Calu3 (cell line): ENCODE results near the gene TFRC. TPM values are rescaled to one million over a fixed set of nuclear protein-coding genes. Genes with fewer than 3 reads are reported as not detected.
"Not testable (repeated sequence)": the region's sequence is repeated elsewhere in the genome, so short reads cannot be mapped to it uniquely, and the experiment has no call there.

Experiments
- BruUV-seq: library from RNA; stranded (reverse); fragments of 400-500 nt; replicated peaks from 2 replicates; lab custom pipeline; 2021; lab: Mats Ljungman, UMichigan
- CTCF ChIA-PET: fragments of 300-600 bp; sonication (Branson Sonifier 250); formaldehyde crosslinking; loops from one replicate; lab custom pipeline; 2022; ENCODE audit warnings: antibody characterized with exemption; lab: Charles Lee
- DNase-seq: peaks from one replicate; pipeline ENCODE4 v3.0.0; 2022
- H3K27ac Mint-ChIP-seq: one replicate; pipeline ENCODE4 v1.8.0; 2022; ENCODE audit warnings: mixed read lengths; ENCODE audit not compliant: unreplicated experiment
- H3K27me3 Mint-ChIP-seq: one replicate; pipeline ENCODE4 v1.8.0; 2022; ENCODE audit warnings: mixed read lengths; ENCODE audit not compliant: unreplicated experiment
- H3K36me3 Mint-ChIP-seq: one replicate; pipeline ENCODE4 v1.8.0; 2022; ENCODE audit warnings: mild to moderate bottlenecking, moderate library complexity, mixed read lengths; ENCODE audit not compliant: insufficient read depth, unreplicated experiment
- H3K4me1 Mint-ChIP-seq: one replicate; pipeline ENCODE4 v1.8.0; 2022; ENCODE audit warnings: mild to moderate bottlenecking, low read depth, mixed read lengths; ENCODE audit not compliant: unreplicated experiment
- H3K4me3 Mint-ChIP-seq: one replicate; pipeline ENCODE4 v1.8.0; 2022; ENCODE audit warnings: mild to moderate bottlenecking, low read depth, moderate library complexity, mixed read lengths; ENCODE audit not compliant: unreplicated experiment
- H3K9me3 Mint-ChIP-seq: one replicate; pipeline ENCODE4 v1.8.0; 2022; ENCODE audit warnings: low read depth, mixed read lengths; ENCODE audit not compliant: unreplicated experiment
- CTCF ChIP-seq: fragments of 200-600 bp; IDR thresholded peaks from one replicate; pipeline ENCODE4 v1.8.0; 2022; ENCODE audit warnings: antibody characterized with exemption; ENCODE audit not compliant: unreplicated experiment
- intact Hi-C: fragments of 100-400 bp; cut with micrococcal nuclease; formaldehyde crosslinking; loops from one replicate; pipeline ENCODE4 v1.10.0; 2022; ENCODE audit not compliant: unreplicated experiment
- total RNA-seq: library from RNA; stranded (reverse); gene quantifications from 2 replicates; pipeline ENCODE4 v1.2.3, GENCODE V29; 2022

TFRC gene
- total RNA-seq, 1 experiment from 2014 or later: 457 TPM

GRCh38 chr3:196003611-196004010, 78.3 kb downstream of the TFRC start:
- peaks cover 8% of the 10 kb centered on the region for H3K9me3 Mint-ChIP-seq
- H3K4me3 Mint-ChIP-seq: no peak overlapping the region
- peaks cover 21% of the 10 kb centered on the region for H3K27me3 Mint-ChIP-seq
- no peak overlapping the region for H3K27ac Mint-ChIP-seq
- H3K4me1 Mint-ChIP-seq: no peaks in the 10 kb centered on the region
- no peak for TF ChIP-seq CTCF
- H3K36me3 Mint-ChIP-seq: peaks cover 3% of the 10 kb centered on the region
- BruUV-seq: no TSS peak
- intact Hi-C loops: no loop called here
- CTCF ChIA-PET: interaction anchor here (1.5 kb wide), 1 partner anchor 22 kb away, joined by 3 read pairs; no protein-coding TSS in a partner anchor
- DNase-seq: no peak

- BruUV-seq, H3K4me3 Mint-ChIP-seq, intact Hi-C loops, DNase-seq, H3K36me3 Mint-ChIP-seq, H3K27ac Mint-ChIP-seq, H3K9me3 Mint-ChIP-seq, H3K4me1 Mint-ChIP-seq: not testable (repeated sequence)
- peaks cover 14% of the 10 kb centered on the region for H3K27me3 Mint-ChIP-seq
- CTCF ChIA-PET: interaction anchor here (1.2 kb wide), 1 partner anchor 12 kb away, joined by 3 read pairs; no protein-coding TSS in a partner anchor
Measured at GRCh38 chr3:196002721-196003120, 79.2 kb downstream of the TFRC start.

GRCh38 chr3:196001240-196001639, 80.7 kb downstream of the TFRC start:
- CTCF ChIA-PET: interaction anchor here (1.9 kb wide), 1 partner anchor 60 kb away, joined by 10 read pairs; no protein-coding TSS in a partner anchor
- BruUV-seq, H3K4me3 Mint-ChIP-seq, H3K4me1 Mint-ChIP-seq, H3K9me3 Mint-ChIP-seq, DNase-seq, intact Hi-C loops, H3K36me3 Mint-ChIP-seq, H3K27ac Mint-ChIP-seq: not testable (repeated sequence)
- H3K27me3 Mint-ChIP-seq: peaks cover 12% of the 10 kb centered on the region

GRCh38 chr3:196000360-196000950, 81.4 kb downstream of the TFRC start:
- H3K27me3 Mint-ChIP-seq: peaks cover 12% of the 10 kb centered on the region
- intact Hi-C loops, H3K36me3 Mint-ChIP-seq, H3K4me1 Mint-ChIP-seq, BruUV-seq, DNase-seq, H3K27ac Mint-ChIP-seq, H3K9me3 Mint-ChIP-seq, H3K4me3 Mint-ChIP-seq: not testable (repeated sequence)
- CTCF ChIA-PET: interaction anchor here (1.9 kb wide), 1 partner anchor 60 kb away, joined by 10 read pairs; no protein-coding TSS in a partner anchor

GRCh38 chr3:195999896-196000295, 82.0 kb downstream of the TFRC start:
- Mint-ChIP-seq H3K9me3 (peaks cover 8% of the 10 kb centered on the region), H3K4me3 (no peak overlapping the region), H3K27me3 (peaks cover 12% of the 10 kb centered on the region), H3K27ac (no peak overlapping the region), H3K36me3 (peaks cover 3% of the 10 kb centered on the region), H3K4me1 (no peaks in the 10 kb centered on the region)
- CTCF ChIA-PET: interaction anchor here (1.9 kb wide), 1 partner anchor 59 kb away, joined by 10 read pairs; no protein-coding TSS in a partner anchor
- no TSS peak for BruUV-seq
- no peak for DNase-seq
- intact Hi-C loops: no loop called here
- TF ChIP-seq CTCF: no peak

Other genes starting within 250 kb of the TFRC start
- gene TNK2, start 173.5 kb downstream of the TFRC start, total RNA-seq: 50.4 and 53.0 TPM in 2 replicates
- not detected in 2 replicates for gene ZDHHC19, start 129.3 kb upstream of the TFRC start, total RNA-seq
- not detected in 2 replicates for gene SLC51A, start 134.4 kb upstream of the TFRC start, total RNA-seq
- 47.0 and 50.0 TPM in 2 replicates for gene PCYT1A, start 205.6 kb upstream of the TFRC start, total RNA-seq
- gene DYNLT2B, start 236.2 kb upstream of the TFRC start, total RNA-seq: 7.8 and 10.8 TPM in 2 replicates